HepG2 (cell line): ENCODE measurements around the gene CCDC148. TPM values are rescaled to one million over a fixed set of nuclear protein-coding genes. Genes with fewer than 3 reads are reported as not detected.

Experiments
- ATAC-seq: fragments of 200-7000 bp; cut with Tn5 transposase; 3 replicates; pipeline ENCODE4 v1.9.1; 2020; ENCODE audit warnings: mild to moderate bottlenecking, moderate library complexity
- BruUV-seq: library from RNA; stranded (reverse); fragments of 400-500 nt; replicated peaks from 2 replicates; lab custom pipeline; 2021; lab: Mats Ljungman, UMichigan
- CTCF ChIA-PET: fragments of 300-600 bp; formaldehyde crosslinking; extraction: SDS; loops from one replicate; lab custom pipeline; 2021; ENCODE audit warnings: low total read pairs, inconsistent platforms, low intra/inter-chr PET ratio; lab: Yijun Ruan, JAX
- POLR2A ChIA-PET: fragments of 350-600 bp; sonication (Branson Sonifier 250); formaldehyde crosslinking; loops from one replicate; lab custom pipeline; 2020; ENCODE audit warnings: antibody characterized with exemption, inconsistent platforms; lab: Yijun Ruan, JAX
- DNase-seq: peaks from one replicate; pipeline ENCODE4 v3.0.0-alpha.2; 2015; ENCODE audit warnings: low spot score
- FAIRE-seq: peaks from 3 replicates; lab custom pipeline; 2011; peaks lifted over from hg19 to GRCh38; lab: Jason Lieb, UNC
- H2AFZ ChIP-seq: one replicate; pipeline ENCODE4 v1.6.1; 2011; ENCODE audit warnings: low read length, inconsistent platforms
- H3K27ac ChIP-seq: fragments of 300-600 bp; 3 replicates; pipeline ENCODE4 v1.8.0; 2011; ENCODE audit warnings: mixed run types, mild to moderate bottlenecking, mixed read lengths, low read length, inconsistent platforms; ENCODE audit not compliant: insufficient read depth; ENCODE audit errors: extremely low read length
- H3K27me3 ChIP-seq, 2 experiments: fragments of 200-600 bp in 1 of 2; 2 replicates in 1 of 2; 3 replicates in 1 of 2; pipeline versions ENCODE4 v1.6.0 to v1.8.0; 2011; ENCODE audit warnings: low read length in 2 of 2, mild to moderate bottlenecking in 2 of 2, moderate library complexity in 2 of 2, inconsistent platforms in 1 of 2; ENCODE audit not compliant: insufficient read depth in 2 of 2, control insufficient read depth in 1 of 2
- H3K36me3 ChIP-seq, 2 experiments: fragments of 200-600 bp in 1 of 2; replicated peaks in 1 of 2; 2 replicates in 1 of 2; 3 replicates in 1 of 2; pipeline versions ENCODE4 v1.5.1 to v1.8.0; 2011; ENCODE audit warnings: low read length in 2 of 2, inconsistent platforms in 1 of 2; ENCODE audit not compliant: insufficient read depth in 2 of 2, control insufficient read depth in 1 of 2
- H3K4me1 ChIP-seq: 2 replicates; pipeline ENCODE4 v1.5.1; 2012; ENCODE audit warnings: low read length, inconsistent platforms; ENCODE audit not compliant: insufficient read depth
- H3K4me2 ChIP-seq: 2 replicates; pipeline ENCODE4 v1.6.0; 2011; ENCODE audit warnings: low read depth, low read length, inconsistent platforms
- H3K4me3 ChIP-seq, 3 experiments: fragments of 200-600 bp in 1 of 3; sonication (generic), shearing (Covaris generic) in 1 of 3; replicated peaks in 1 of 3; 2 replicates each; pipeline ENCODE4 v1.5.1; 2011 to 2016; ENCODE audit warnings: low read length in 3 of 3, inconsistent platforms in 2 of 3, low read depth in 2 of 3, mild to moderate bottlenecking in 2 of 3, control low read depth in 1 of 3, mixed read lengths in 1 of 3; ENCODE audit not compliant: insufficient read depth in 1 of 3
- H3K79me2 ChIP-seq: one replicate; pipeline ENCODE4 v1.6.1; 2011; ENCODE audit warnings: low read length, inconsistent platforms; ENCODE audit not compliant: insufficient read depth
- H3K9ac ChIP-seq: 2 replicates; pipeline ENCODE4 v1.6.0; 2011; ENCODE audit warnings: mild to moderate bottlenecking, low read depth, low read length, inconsistent platforms; ENCODE audit not compliant: insufficient read depth
- H3K9me3 ChIP-seq: 2 replicates; pipeline ENCODE4 v1.5.1; 2012; ENCODE audit warnings: mild to moderate bottlenecking, low read length
- H4K20me1 ChIP-seq: 2 replicates; pipeline ENCODE4 v1.6.0; 2011; ENCODE audit warnings: inconsistent platforms, mild to moderate bottlenecking, low read length, moderate library complexity; ENCODE audit not compliant: insufficient read depth
- ARHGAP35 ChIP-seq: sonication (generic); formaldehyde crosslinking; IDR thresholded peaks from 2 replicates; pipeline ENCODE4 v1.9.0; 2022; ENCODE audit warnings: mild to moderate bottlenecking, inconsistent platforms, moderate library complexity, missing genetic modification reagents, borderline replicate concordance
- ARNT2 ChIP-seq: sonication (generic); formaldehyde crosslinking; IDR thresholded peaks from 2 replicates; pipeline ENCODE4 v1.8.0; 2022; ENCODE audit warnings: mild to moderate bottlenecking, low read depth, missing genetic modification reagents, moderate library complexity
- HDAC6 ChIP-seq: fragments of 200-600 bp; sonication (generic); IDR thresholded peaks from 2 replicates; pipeline ENCODE4 v1.7.0; 2017; ENCODE audit warnings: mild to moderate bottlenecking, antibody characterized with exemption, low read length, low read depth
- IKZF5 ChIP-seq: IDR thresholded peaks from 2 replicates; pipeline ENCODE4 v1.6.1; 2018; ENCODE audit warnings: missing genetic modification reagents, mild to moderate bottlenecking, missing compliant biosample characterization
- NFKB2 ChIP-seq: sonication (generic); formaldehyde crosslinking; IDR thresholded peaks from 2 replicates; pipeline ENCODE4 v1.4.0; 2020; ENCODE audit warnings: missing genetic modification reagents, borderline replicate concordance
- ZNF253 ChIP-seq: sonication (generic); formaldehyde crosslinking; IDR thresholded peaks from 2 replicates; pipeline ENCODE4 v1.8.0; 2022; ENCODE audit warnings: mild to moderate bottlenecking, missing genetic modification reagents, borderline replicate concordance
- ZNF749 ChIP-seq: sonication (generic); formaldehyde crosslinking; IDR thresholded peaks from 2 replicates; pipeline ENCODE4 v1.8.0; 2022; ENCODE audit warnings: mild to moderate bottlenecking, missing genetic modification reagents, moderate library complexity, borderline replicate concordance
- ZSCAN12 ChIP-seq: sonication (generic); formaldehyde crosslinking; IDR thresholded peaks from 2 replicates; pipeline ENCODE4 v1.9.0; 2021; ENCODE audit warnings: mild to moderate bottlenecking, missing genetic modification reagents
- WGBS: methylation state at CpG from one replicate; pipeline ENCODE4 v1.1.6; 2017; ENCODE audit warnings: low lambda C conversion rate; 5-methylcytosine and 5-hydroxymethylcytosine counted together
- in situ Hi-C: cut with HindIII; loops from 2 replicates; pipeline ENCODE4 v1.10.0; 2017; ENCODE audit warnings: low pct_unique_long_range_greater_than_20kb; ENCODE audit not compliant: extremely low pct_ligation_motif_present
- intact Hi-C: fragments of 100-400 bp; cut with micrococcal nuclease; formaldehyde crosslinking; loops from one replicate; pipeline ENCODE4 v1.10.0; 2022; ENCODE audit not compliant: unreplicated experiment
- polyA plus RNA-seq, 8 experiments: library from polyadenylated mRNA; depleted of rRNA in 3 of 8; stranded (reverse) in 7 of 8; unstranded in 1 of 8; fragments of >200 nt; fragmentation: Illumina TruSeq in 4 of 8; extraction: Trizol in 4 of 8; gene quantifications; 2 replicates each; pipeline versions ENCODE4 v1.2.1 to v1.2.3, GENCODE V29; 2011 to 2016; ENCODE audit warnings: low read depth in 4 of 8, missing spikeins in 1 of 8, mixed read lengths in 1 of 8; ENCODE audit not compliant: insufficient read depth in 1 of 8
- total RNA-seq, 5 experiments: library from RNA; depleted of rRNA; stranded (reverse); fragments of >200 nt; fragmentation: Illumina TruSeq; extraction: Trizol; gene quantifications; 2 replicates each; pipeline ENCODE4 v1.2.3, GENCODE V29; 2016; ENCODE audit warnings: low read depth in 1 of 5
- TF ChIP-seq, protein P1 (sequence below): sonication (generic); formaldehyde crosslinking; IDR thresholded peaks from 2 replicates; pipeline ENCODE4 v1.9.0; 2021; ENCODE audit warnings: missing genetic modification reagents, mild to moderate bottlenecking, borderline replicate concordance
- TF ChIP-seq, protein P2 (sequence below): sonication (generic); formaldehyde crosslinking; IDR thresholded peaks from 2 replicates; pipeline ENCODE4 v1.4.0; 2020; ENCODE audit warnings: missing genetic modification reagents, borderline replicate concordance

The CCDC148 gene
- total and polyA plus RNA-seq, 2 of the 13 experiments (the other 11 are each of a cell fraction or from before 2014, with no cell fraction given), result 0.30 to 0.49 TPM

DNA sequence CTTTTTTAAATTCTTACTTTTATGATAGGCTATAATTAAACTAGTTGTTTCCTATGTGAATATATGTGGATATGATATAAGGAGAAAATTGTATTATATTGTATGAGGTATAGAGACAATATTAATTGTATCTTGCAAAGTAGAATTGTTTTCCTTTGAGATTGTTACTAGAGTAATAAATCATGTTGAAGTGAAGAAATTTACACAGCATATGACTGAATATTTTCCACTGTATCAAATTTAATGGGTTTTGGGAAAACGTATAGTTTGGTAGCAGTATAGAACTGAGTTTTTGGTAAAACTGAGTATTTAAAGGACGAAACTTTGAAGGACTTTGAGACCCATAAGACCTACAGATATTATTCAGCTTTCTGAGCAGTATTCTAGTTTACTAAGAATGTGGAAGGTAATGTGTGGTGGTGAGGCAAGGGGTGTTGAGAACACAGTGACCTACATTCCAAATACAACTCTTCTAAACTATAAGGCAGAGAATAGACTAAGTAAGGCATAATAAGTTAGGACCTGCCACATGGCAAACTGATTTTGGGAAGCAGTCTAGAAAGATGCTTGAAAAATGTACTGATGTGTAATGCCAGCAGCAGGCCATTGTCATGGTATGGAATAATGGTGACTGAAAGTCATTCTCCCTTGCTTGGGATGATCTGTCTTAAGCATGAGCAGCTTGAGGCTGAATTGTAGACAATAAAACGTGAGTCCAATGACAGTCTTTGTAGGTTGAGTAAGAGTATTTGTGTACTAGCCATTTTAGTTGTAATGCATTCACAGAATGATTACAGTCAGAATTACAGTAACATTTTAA is 29.8 kb upstream of the CCDC148 start:
- H3K27ac ChIP-seq, result no peak overlapping the region
- no peak overlapping the region for H2AFZ ChIP-seq
- CTCF ChIA-PET, result no interaction called here
- TF ChIP-seq ZNF253 (CRISPR knock-in tag), result no peak
- no peak for TF ChIP-seq NFKB2 (CRISPR knock-in tag)
- no peak for TF ChIP-seq ZSCAN12 (CRISPR knock-in tag)
- TF ChIP-seq, protein P1, sequence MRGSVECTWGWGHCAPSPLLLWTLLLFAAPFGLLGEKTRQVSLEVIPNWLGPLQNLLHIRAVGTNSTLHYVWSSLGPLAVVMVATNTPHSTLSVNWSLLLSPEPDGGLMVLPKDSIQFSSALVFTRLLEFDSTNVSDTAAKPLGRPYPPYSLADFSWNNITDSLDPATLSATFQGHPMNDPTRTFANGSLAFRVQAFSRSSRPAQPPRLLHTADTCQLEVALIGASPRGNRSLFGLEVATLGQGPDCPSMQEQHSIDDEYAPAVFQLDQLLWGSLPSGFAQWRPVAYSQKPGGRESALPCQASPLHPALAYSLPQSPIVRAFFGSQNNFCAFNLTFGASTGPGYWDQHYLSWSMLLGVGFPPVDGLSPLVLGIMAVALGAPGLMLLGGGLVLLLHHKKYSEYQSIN (CRISPR knock-in tag), result no peak
- no peak for TF ChIP-seq ARHGAP35 (CRISPR knock-in tag)
- no peak for TF ChIP-seq ZNF749 (CRISPR knock-in tag)
- TF ChIP-seq IKZF5 (CRISPR knock-in tag), result no peak
- no peak for TF ChIP-seq ARNT2 (CRISPR knock-in tag)
- no peak for TF ChIP-seq HDAC6
- TF ChIP-seq, protein P2, sequence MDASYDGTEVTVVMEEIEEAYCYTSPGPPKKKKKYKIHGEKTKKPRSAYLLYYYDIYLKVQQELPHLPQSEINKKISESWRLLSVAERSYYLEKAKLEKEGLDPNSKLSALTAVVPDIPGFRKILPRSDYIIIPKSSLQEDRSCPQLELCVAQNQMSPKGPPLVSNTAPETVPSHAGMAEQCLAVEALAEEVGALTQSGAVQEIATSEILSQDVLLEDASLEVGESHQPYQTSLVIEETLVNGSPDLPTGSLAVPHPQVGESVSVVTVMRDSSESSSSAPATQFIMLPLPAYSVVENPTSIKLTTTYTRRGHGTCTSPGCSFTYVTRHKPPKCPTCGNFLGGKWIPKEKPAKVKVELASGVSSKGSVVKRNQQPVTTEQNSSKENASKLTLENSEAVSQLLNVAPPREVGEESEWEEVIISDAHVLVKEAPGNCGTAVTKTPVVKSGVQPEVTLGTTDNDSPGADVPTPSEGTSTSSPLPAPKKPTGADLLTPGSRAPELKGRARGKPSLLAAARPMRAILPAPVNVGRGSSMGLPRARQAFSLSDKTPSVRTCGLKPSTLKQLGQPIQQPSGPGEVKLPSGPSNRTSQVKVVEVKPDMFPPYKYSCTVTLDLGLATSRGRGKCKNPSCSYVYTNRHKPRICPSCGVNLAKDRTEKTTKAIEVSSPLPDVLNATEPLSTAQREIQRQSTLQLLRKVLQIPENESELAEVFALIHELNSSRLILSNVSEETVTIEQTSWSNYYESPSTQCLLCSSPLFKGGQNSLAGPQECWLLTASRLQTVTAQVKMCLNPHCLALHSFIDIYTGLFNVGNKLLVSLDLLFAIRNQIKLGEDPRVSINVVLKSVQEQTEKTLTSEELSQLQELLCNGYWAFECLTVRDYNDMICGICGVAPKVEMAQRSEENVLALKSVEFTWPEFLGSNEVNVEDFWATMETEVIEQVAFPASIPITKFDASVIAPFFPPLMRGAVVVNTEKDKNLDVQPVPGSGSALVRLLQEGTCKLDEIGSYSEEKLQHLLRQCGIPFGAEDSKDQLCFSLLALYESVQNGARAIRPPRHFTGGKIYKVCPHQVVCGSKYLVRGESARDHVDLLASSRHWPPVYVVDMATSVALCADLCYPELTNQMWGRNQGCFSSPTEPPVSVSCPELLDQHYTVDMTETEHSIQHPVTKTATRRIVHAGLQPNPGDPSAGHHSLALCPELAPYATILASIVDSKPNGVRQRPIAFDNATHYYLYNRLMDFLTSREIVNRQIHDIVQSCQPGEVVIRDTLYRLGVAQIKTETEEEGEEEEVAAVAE (CRISPR knock-in tag), result no peak
- no TSS peak for BruUV-seq
- no peaks in the 10 kb centered on the region for H3K27me3 ChIP-seq
- H3K9ac ChIP-seq, result no peak overlapping the region
- no peaks in the 10 kb centered on the region for H3K4me1 ChIP-seq
- 96% methylated on average over 3 of the region's 3 CpGs for WGBS
- FAIRE-seq (no peak), DNase-seq (no peak), ATAC-seq (no peak)
- no peak overlapping the region for H3K4me3 ChIP-seq
- POLR2A ChIA-PET, result interaction anchor here (1.0 kb wide), 1 partner anchor 28 kb away, joined by 3 read pairs; no protein-coding TSS in a partner anchor
- H4K20me1 ChIP-seq, result peaks cover 38% of the 10 kb centered on the region
- H3K79me2 ChIP-seq, result peaks cover 98% of the 10 kb centered on the region
- H3K36me3 ChIP-seq, result peaks cover 0 to 3% of the 10 kb centered on the region in 2 experiments; a peak in 1 of 5 replicates
- in situ Hi-C loops (no loop called here), intact Hi-C loops (no loop called here)
- H3K9me3 ChIP-seq, result no peaks in the 10 kb centered on the region
- no peak overlapping the region for H3K4me2 ChIP-seq
